NCI-H146 treated with DMSO at 0.1 percent for 48 hours (cell line): ENCODE measurements around the gene ATP2A1.

Experiments used
- DNase-seq: peaks from one replicate; lab custom pipeline; 2025; ENCODE audit not compliant: unreplicated experiment; lab: John Stamatoyannopoulos, UW

Gene ATP2A1

DNA sequence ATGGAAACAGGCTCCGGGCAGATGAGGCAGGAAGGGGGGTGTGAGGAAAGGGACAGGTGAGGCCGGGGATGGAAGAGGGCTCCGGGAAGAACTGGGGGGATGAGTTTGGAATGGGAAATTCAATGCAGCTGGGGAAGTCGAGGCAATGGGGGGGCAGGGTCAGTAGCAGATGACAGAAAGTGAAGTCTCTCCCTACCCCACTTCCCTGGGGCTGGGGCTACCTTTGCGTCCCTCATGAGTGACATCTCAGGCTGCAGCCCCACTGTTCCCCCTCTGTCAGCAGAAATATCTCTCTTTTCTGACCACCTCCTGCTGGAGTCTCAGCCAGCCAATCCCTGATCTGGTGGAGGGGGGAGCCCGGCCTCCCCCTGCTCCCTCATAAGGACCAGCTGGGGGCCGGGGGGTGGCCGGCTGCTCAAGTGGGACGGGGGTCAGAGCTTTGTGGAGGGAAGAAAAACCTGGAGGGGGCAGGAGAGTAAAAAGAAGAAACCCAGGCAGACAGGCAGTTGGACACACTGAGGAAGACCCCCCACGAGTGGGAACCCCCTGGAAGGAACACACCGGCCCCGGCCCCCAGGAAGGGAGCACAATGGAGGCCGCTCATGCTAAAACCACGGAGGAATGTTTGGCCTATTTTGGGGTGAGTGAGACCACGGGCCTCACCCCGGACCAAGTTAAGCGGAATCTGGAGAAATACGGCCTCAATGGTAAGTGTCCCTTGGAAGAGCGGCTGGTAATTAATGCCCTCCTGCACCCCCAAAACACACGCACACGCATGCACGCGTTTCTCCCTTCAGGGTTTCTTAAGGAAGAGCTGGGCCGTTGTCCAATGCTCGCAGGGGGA is at the start of gene ATP2A1:
Gene ATP2A1 (plus strand): TSS at position 406 of the 844 bp plus-strand sequence. CDS start 184 bp downstream, at position 590.
- DNase-seq = no peak

DNA sequence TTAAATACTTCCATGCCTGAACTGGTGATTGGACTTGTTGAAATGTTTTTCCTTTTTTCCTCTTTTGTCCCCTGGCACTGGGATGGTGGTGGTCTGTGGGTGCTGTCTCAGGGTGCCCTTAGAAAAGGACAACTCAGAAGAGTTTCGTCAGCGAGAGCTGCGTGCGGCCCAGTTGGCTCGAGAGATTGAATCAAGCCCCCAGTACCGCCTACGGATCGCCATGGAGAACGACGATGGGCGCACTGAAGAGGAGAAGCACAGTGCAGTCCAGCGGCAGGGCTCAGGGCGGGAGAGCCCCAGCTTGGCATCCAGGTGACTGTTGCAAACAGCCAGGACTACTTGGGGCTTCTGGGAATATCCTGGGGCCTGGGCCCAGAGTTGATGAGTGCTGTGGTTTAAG is 48.5 kb upstream of the ATP2A1 start:
- DNase-seq = no peak

DNA sequence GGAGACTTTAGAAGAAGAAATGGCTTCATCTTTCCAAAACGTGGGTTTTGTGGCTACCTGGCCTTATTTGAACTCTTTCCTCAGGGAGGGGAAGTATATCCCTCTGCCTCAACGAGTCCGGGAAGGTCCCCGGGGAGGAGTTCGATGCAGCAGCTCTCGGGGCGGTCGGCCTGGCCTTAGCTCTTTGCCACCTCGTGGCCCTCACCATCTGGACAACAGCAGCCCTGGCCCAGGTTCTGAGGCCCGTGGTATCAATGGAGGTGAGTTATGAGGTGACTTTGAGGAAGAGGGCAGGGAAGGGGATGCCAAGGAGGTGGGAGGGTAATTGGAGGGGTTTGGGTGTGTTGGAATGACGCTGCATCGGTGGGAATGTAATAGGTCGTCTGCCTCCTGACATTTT is 47.8 kb upstream of the ATP2A1 start:
- DNase-seq = no peak

DNA sequence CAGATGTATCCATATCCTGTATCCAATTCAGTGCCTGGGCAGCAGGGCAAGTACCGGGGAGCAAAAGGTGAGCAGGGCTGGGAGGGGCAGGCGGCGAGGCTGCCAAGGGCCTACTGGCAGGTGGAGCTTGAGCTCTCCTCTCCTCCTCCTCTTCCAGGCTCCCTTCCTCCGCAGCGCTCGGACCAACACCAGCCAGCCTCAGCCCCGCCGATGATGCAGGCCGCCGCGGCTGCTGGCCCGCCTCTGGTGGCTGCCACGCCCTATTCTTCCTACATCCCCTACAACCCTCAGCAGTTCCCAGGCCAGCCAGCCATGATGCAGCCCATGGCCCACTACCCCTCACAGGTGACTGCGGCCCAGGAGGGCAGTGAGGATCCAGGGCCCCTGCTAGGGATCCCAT is 43.9 kb upstream of the ATP2A1 start:
- no peak for DNase-seq

DNA sequence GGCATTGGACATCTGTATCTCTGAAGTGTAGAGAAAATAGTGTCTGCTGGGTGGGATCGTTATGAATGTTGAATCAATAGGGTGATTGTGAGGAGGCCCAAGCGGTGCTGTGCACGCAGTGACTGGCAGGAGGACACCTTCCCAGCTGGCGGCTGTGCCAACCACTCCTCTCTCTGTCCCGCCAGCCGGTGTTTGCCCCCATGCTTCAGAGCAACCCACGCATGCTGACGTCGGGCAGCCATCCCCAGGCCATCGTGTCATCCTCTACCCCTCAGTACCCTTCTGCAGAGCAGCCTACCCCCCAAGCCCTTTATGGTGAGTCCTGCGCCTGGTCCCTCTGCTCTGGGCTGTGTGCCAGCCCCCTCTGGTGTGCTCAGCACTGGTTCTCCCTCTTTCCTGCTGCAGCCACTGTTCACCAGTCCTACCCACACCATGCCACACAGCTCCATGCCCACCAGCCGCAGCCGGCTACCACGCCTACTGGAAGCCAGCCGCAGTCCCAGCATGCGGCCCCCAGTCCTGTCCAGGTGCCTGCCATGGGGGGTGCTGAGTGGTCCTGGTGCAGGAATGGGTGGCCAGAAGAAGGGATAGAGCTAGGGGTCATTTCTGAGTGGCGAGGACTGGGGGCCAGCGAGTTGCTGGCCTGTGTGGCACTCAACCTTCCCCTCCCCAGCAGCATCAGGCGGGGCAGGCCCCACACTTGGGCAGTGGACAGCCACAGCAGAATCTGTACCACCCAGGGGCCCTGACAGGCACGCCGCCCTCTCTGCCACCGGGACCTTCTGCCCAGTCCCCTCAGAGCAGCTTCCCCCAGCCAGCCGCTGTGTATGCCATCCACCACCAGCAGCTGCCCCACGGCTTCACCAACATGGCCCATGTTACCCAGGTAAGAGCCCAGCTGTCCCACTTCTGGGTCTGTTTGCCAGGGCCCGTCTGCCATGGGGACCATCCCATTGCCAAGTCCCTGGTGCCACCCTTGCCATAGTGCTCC is 43.1 kb upstream of the ATP2A1 start:
- no peak for DNase-seq

DNA sequence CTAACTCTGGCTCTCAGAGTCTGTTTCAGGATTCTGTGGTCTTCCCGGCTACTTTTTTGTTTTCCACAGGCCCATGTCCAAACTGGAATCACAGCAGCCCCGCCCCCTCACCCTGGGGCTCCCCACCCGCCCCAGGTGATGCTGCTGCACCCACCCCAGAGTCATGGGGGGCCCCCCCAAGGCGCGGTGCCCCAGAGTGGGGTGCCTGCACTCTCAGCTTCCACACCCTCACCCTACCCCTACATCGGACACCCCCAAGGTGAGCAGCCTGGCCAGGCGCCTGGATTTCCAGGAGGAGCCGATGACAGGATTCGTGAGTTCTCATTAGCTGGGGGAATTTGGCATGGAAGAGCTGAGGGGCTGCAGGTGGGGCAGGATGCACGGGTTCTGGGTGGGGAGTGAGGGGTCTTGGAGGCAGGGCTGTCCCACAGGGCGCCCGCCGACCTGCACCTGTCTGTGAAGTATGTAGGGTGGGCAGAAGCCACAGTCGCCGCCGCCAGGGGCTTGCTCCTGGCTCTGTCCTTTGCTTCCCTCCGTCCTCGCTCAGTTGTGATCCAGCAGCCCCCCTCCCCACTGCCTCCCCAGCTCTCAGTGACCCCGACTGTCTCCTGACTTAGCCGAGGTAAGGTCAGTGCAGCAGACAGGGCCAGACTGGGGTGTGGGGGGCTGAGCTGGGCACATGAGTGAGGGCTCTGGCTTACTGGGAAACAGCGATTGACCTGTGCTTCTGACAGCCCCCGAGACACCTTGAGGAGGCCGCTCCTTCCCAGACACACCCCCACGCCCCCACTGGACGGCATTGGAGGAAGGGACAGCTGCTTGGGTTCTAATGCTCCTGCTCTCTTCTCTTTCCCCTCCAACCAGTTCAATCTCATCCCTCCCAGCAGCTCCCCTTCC is 42.2 kb upstream of the ATP2A1 start:
- DNase-seq = no peak

DNA sequence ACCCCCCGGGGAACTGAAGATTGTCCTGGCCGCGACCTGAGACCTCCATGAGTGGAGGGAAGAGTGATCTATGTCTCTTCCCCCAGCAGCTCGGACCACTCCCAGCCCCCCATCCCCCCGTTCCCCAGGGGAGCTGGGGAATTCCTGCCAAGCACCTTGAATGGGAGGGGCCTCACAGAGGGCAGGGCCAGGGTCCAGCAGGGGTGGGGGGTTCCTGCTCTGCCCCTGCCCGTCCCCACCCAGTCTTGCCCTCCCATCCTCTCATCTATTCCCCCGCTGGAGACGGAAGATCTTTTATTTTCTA is 41.6 kb upstream of the ATP2A1 start:
- DNase-seq = no peak

DNA sequence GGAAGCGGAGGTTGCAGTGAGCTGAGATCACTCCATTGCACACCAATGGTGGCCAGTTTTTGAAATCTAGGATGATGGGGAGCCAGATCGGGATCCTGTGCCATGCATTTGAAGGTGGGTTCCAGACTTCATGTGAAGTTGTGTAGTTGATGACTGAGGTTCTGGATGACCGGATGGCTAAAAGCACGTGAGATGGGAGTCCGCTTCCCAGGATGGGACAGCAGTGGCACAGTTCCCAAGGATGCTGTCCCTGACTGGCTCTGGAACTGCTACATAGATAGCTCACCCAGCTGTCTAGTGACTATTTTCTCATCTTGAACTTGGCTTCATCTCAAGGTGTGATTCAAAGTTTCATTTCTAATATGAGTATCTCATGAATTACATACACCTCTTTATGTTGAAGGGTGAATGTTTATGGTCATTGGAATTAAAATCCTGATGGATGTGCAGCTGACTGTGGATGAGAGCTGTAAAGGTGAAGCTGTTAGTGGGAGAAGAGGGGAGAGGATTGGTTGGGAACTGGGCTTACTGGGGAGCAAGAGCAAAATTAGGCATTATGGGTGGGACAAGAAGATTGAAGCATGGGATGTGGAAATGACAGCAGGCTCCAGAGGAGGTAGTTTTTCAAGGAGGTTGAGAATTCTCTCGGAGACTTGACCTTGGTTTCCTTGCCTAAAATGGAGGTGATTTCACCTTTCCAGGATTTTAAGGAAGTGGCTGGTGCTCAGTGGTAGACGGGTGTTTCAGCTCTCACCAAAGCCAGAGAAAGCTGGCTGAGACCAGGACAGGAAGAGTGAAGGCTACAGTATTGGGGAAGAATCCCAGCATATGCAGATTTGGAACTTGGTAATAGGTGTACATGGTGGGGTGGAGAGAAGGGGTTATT is 40.4 kb upstream of the ATP2A1 start:
- DNase-seq = no peak

DNA sequence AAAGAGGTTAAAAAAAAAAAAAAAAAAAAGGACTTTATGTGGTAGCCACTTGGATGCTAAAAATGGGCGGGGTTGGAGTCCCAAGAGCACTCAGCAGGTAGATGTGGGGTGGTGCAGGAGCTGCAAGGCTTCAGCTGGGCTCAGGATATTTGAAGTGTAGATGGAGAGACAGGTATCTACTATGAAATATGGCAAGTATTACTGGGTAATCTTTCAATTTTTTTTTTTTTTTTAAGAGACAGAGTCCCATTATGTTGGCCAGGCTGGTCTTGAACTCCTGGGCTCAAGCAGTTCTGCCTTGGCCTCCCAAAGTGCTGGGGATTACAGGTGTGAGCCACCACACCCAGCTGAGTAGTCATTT is 39.8 kb upstream of the ATP2A1 start:
- DNase-seq = no peak

DNA sequence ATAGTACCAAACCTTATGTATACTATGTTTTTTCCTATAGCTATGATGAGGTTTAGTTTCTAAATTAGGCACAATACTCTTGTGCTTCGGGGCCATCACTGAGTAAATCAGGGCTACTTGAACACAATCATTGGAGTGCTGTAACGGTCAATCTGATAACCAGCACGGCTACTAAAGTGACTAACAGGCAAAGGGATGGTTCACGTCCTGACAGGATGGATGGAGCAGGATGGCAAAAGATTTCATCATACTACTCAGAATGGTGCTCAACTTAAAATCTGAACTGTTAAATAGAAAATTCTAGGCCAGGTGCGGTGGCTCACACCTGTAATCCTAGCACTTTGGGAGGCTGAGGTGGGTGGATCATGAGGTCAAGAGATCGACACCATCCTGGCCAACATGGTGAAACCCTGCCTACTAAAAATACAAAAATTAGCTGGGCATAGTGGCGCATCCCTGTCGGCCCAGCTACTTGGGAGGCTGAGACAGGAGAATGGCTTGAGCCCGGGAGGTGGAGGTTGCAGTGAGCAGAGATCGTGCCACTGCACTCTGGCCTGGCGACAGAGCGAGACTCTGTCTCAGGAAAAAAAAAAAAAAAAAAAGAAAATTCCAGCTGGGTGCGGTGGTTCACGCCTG is 39.2 kb upstream of the ATP2A1 start:
- no peak for DNase-seq

DNA sequence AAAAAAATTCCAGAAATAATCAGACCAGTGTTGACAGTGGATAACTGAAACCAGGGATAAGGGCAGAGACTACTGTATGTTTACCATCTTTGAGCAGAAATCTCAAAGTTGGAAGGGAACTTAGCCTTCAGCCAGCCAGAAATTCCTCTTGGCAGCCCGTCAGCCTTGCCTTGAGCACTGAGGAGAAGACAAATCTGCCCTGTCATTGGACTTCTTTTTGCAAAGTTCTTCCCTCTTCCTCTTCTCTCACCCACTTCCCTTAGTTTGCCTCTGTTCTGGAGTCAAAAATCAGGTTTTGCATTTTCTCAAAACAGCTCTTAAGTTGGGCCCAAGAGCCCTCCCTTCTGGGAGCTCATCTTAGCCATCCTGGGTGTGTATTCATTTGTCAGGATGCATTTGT is 38.4 kb upstream of the ATP2A1 start:
- DNase-seq = no peak

DNA sequence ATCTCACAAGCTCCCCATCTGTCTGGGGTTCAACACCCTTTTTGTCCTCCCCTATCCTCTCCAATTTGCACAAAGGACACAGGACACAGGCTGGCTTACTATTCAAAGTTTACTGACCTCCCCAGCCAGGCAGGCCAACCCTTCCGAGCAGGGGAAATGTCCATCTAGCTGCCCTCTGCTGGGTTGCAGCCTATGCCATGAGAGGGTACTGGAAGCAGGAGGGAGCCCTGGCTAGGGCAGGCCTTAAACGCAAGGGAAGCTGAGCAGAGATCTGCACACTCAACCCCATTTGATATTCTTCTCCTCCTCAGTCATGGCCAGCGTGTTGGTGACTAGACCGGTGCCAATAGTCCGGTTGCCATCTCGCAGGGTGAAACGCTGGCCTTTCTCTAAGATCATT is 35.6 kb upstream of the ATP2A1 start:
- no peak for DNase-seq

DNA sequence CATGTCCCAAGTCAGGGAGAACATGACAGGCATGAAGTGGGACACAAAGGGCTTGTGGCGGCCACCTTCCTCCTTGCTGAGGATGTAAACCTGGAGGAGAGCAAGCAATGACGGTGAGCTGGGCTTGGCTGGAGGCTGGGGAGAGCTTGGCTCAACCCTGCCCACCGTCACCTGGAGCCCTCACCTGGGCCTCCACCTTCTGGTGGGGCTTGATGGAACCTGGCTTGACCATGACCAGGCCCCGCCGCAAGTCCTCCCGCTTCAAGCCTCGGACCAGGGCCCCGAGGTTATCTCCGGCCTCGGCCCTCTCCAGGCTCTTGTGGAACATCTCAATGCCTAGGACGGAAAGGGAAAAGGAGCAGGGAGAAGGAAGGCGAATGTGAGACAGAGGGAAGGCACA is 34.5 kb upstream of the ATP2A1 start:
- no peak for DNase-seq

DNA sequence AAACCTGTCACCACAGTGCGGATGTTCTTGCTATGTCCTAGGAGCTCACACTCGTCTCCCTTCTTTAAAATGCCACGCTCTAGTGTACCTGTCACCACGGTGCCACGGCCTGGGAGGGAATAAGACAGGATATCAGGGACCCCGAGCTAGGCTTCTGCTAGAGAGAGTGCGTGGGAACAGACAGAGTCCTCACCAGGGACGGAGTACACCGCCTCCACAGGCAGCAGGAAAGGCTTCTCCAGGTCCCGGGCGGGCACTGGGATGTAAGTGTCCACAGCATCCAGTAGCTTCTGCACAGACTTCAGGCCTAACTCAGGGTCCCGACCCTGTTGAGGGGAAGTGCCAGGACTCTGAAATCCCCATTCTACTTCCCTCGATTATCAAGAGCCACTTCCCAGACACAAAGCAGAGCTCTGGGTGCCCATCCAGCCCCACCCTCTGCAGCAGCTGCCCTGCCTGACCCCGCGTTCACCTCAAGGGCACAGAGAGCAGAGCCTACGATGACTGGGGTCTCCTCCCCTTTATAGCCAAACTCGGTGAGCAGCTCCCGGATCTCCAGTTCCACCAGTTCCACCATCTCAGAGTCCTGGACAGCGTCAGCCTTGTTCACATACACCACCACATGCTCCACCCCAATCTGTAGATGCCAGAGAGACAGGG is 33.9 kb upstream of the ATP2A1 start:
- DNase-seq = no peak

DNA sequence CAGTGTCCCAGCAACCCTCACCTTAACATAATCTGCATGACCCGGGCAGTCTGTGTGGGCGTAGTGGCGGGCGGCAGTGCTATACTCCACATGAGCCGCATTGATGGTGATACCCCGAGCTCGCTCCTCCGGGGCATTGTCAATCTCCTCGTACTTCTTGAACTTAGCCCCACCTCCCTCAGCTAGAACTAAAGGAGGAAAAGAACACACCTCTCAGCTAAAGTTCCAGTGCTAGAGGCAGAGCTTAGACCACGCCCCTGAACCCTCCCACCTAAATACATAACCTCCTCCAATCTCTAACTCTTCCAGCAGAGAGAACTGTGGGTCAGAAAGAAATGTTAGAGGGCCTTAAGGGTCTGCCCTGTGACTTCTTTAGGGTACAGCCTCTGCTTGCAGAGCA is 33.0 kb upstream of the ATP2A1 start:
- no peak for DNase-seq

DNA sequence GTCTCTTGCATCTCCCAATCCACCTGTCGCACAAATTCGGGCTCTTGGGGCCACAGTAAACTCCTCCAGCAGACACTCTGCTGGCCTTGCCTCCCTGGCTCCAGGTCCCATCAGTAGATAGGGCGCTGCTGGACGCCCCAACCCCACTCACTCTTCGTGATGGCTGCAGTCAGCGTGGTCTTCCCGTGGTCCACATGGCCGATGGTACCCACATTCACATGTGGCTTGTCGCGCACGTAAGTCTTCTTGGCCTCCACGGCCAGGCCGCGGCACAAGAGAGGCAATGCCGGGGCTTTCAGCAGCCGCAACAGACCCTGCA is 32.6 kb upstream of the ATP2A1 start:
- DNase-seq = no peak

DNA sequence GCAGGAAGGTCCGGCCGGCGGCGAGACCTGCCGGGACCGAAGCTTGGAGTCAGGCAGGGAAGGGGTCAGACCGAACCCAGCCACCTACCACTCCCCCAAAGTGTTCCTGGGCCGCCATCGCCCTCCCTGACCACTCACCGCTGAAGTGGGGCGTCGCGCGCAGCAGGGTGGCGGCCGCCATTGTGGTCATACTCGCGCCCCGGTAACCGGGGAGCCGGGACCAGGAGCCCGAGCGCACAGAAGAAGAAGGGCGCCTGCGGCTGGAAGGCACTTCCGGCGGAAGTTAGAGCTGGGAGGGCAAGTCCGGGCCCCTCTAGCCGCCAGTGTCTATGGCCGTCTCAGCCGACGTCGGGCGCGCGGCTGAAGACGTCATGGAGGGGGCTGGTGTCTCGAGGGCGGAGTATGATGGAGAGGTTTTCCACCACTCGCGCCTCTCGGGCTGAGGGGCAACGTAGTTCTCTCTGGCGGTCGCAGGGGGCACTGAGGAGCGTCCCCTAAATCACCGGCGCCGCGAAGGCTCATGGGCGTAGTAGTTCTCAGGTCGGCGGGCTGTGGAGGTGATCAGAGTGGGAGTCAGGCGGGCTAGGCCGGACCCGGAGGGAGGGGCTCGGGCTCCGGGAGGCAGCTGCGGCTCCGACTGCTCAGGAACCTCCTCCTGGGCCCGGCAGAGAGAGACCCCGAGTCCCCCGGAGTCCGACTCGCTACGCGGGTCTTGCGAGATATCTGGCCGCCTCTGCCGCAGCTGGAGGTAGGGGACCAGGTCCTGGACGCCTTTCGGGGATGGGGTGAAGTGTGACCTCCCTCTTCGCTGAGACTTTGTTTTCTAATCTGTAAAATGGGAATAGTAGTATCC is 32.0 kb upstream of the ATP2A1 start, which contains the start of gene TUFM:
Gene TUFM (minus strand): TSS at position 269 of the 853 bp plus-strand sequence. CDS start 79 bp downstream, at position 190.
- peak; percentile 98 for DNase-seq

DNA sequence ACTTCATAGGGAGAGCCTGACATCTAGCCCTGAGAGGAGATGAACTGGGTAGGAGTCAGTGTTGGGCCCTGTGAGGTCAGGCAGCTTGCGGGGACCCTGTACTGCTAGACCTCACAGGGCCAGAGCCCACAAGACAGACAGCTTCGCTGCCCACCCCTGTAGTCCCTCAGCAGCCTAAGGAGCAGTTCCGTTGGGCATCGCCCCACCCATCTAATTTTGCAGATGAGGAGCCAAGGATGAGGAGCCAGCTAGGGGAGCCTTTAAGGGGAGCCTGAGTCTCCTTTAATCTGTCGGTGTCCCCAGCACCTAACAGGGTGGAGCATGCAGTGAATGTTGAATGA is 31.4 kb upstream of the ATP2A1 start:
- no peak for DNase-seq
